Karpas-422 (cell line): ENCODE results near the gene ZNFX1. TPM values are rescaled to one million over a fixed set of nuclear protein-coding genes. Genes with fewer than 3 reads are reported as not detected.

Experiments used
- DNase-seq: peaks from one replicate; pipeline ENCODE4 v3.0.0-alpha.2; 2015
- H2AFZ ChIP-seq: fragments of 200-600 bp; sonication (generic); 2 replicates; pipeline ENCODE4 v1.6.1; 2014; ENCODE audit warnings: antibody characterized with exemption, low read length, mixed read lengths
- H3K27ac ChIP-seq: fragments of 200-600 bp; sonication (generic); 2 replicates; pipeline ENCODE4 v1.5.1; 2014; ENCODE audit warnings: mild to moderate bottlenecking, low read length, moderate library complexity
- H3K27me3 ChIP-seq: fragments of 200-600 bp; sonication (generic); 2 replicates; pipeline ENCODE4 v1.6.1; 2014; ENCODE audit warnings: low read length, mixed read lengths
- H3K36me3 ChIP-seq: fragments of 200-600 bp; sonication (generic); 2 replicates; pipeline ENCODE4 v1.6.1; 2014; ENCODE audit warnings: low read length, mixed read lengths; ENCODE audit not compliant: insufficient read depth
- H3K4me1 ChIP-seq: fragments of 200-600 bp; sonication (generic); 2 replicates; pipeline ENCODE4 v1.6.1; 2014; ENCODE audit warnings: mild to moderate bottlenecking, low read length, mixed read lengths
- H3K4me2 ChIP-seq: fragments of 200-600 bp; sonication (generic); 2 replicates; pipeline ENCODE4 v1.6.1; 2014; ENCODE audit warnings: low read length, low read depth, mild to moderate bottlenecking; ENCODE audit not compliant: poor library complexity, severe bottlenecking
- H3K4me3 ChIP-seq: fragments of 200-600 bp; sonication (generic); 2 replicates; pipeline ENCODE4 v1.5.1; 2014; ENCODE audit warnings: mild to moderate bottlenecking, antibody characterized with exemption, low read length, mixed read lengths
- H3K79me2 ChIP-seq: fragments of 200-600 bp; sonication (generic); 2 replicates; pipeline ENCODE4 v1.6.1; 2014; ENCODE audit warnings: mild to moderate bottlenecking, low read length, mixed read lengths
- H3K9ac ChIP-seq: fragments of 200-600 bp; sonication (generic); 2 replicates; pipeline ENCODE4 v1.6.0; 2014; ENCODE audit warnings: low read length
- H3K9me2 ChIP-seq: fragments of 200-600 bp; sonication (generic), shearing (Covaris generic); replicated peaks from 2 replicates; pipeline ENCODE4 v1.6.0; 2014; ENCODE audit warnings: mild to moderate bottlenecking, low read length, moderate library complexity; ENCODE audit not compliant: insufficient read depth
- H3K9me3 ChIP-seq: fragments of 300-700, 200-600 bp; sonication (generic); 2 replicates; pipeline ENCODE4 v1.6.1; 2014; ENCODE audit warnings: low read length, mixed read lengths
- H4K20me1 ChIP-seq: fragments of 200-600 bp; sonication (generic); 2 replicates; pipeline ENCODE4 v1.6.1; 2014; ENCODE audit warnings: mild to moderate bottlenecking, antibody characterized with exemption, low read length, low read depth; ENCODE audit not compliant: insufficient read depth
- total RNA-seq: library from RNA; depleted of rRNA; stranded (reverse); fragments of >200 nt; shearing (Covaris generic); gene quantifications from 2 replicates; pipeline ENCODE4 v1.2.3, GENCODE V29; 2014; ENCODE audit warnings: low replicate concordance

Gene ZNFX1
- total RNA-seq, 1 experiment from 2014 or later, result 21.7 TPM

DNA sequence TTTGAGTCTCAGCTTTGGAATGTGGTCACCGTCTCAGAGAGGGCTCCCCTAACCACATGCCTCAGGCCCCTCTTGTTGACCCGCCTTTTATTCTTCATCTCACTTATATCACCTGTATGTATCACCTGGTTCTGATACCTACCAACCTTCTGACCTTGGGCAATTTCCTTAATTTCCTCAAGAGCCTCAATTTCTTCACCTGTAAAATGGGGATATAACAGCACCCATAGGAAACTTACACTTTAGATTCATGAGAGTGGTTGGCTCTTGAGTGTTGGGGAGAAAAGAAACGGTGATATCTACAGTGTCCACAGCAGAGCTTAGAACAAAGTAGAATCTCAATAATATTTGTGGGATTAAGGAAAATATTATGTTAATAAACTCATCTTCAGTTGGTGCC is 62.6 kb downstream of the ZNFX1 start:
- Histone ChIP-seq H3K27me3 (no peaks in the 10 kb centered on the region), H3K4me2 (no peak overlapping the region), H4K20me1 (0 out of 2 replicates have a peak, but pooled peaks cover 5% of the 10 kb centered on the region), H3K36me3 (no peaks in the 10 kb centered on the region), H3K27ac (no peak overlapping the region), H3K9ac (no peak overlapping the region), H3K79me2 (peaks cover 10% of the 10 kb centered on the region), H3K4me3 (no peak overlapping the region), H3K9me3 (no peaks in the 10 kb centered on the region), H3K9me2 (no peaks in the 10 kb centered on the region), H2AFZ (no peak overlapping the region), H3K4me1 (peaks cover 15% of the 10 kb centered on the region)
- peak; percentile 31 for DNase-seq

DNA sequence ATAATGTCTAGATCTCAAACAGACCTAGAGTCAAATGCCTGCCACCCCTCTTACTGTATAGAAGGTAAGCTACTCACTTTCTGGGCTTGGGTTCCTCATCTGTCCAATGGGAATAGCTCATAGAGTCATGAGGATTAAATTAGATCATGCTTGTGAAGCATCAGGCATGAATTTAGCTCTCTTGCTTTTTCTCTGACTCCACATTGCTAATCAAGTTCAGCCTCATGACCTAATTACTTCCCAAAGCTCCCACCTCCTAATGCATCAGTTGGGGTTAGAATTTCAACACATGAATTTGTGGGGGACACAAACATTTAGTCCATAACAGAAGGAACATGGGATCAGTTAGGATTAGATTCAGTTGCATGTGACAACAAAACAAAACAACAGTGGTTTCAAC is 63.3 kb downstream of the ZNFX1 start:
- Histone ChIP-seq H3K4me1 (peaks cover 13% of the 10 kb centered on the region), H3K27ac (no peak overlapping the region), H3K9me3 (no peaks in the 10 kb centered on the region), H3K4me3 (no peak overlapping the region), H2AFZ (no peak overlapping the region), H3K4me2 (no peak overlapping the region), H3K9ac (no peak overlapping the region), H3K9me2 (no peaks in the 10 kb centered on the region), H3K36me3 (no peaks in the 10 kb centered on the region), H3K27me3 (no peaks in the 10 kb centered on the region), H3K79me2 (peaks cover 3% of the 10 kb centered on the region), H4K20me1 (no peaks in the 10 kb centered on the region)
- DNase-seq, result no peak

GRCh38 chr20:49210757-49211110 is 67.1 kb downstream of the ZNFX1 start:
- peaks cover 4% of the 10 kb centered on the region for H3K4me1 ChIP-seq
- no peak overlapping the region for H3K9ac ChIP-seq
- H4K20me1 ChIP-seq, result no peaks in the 10 kb centered on the region
- H3K36me3 ChIP-seq, result no peaks in the 10 kb centered on the region
- H3K4me3 ChIP-seq, result no peak overlapping the region
- H3K27me3 ChIP-seq, result no peaks in the 10 kb centered on the region
- no peak overlapping the region for H3K27ac ChIP-seq
- no peaks in the 10 kb centered on the region for H3K9me2 ChIP-seq
- no peaks in the 10 kb centered on the region for H3K79me2 ChIP-seq
- DNase-seq, result peak; percentile 15
- H3K4me2 ChIP-seq, result no peak overlapping the region
- no peaks in the 10 kb centered on the region for H3K9me3 ChIP-seq
- no peak overlapping the region for H2AFZ ChIP-seq

DNA sequence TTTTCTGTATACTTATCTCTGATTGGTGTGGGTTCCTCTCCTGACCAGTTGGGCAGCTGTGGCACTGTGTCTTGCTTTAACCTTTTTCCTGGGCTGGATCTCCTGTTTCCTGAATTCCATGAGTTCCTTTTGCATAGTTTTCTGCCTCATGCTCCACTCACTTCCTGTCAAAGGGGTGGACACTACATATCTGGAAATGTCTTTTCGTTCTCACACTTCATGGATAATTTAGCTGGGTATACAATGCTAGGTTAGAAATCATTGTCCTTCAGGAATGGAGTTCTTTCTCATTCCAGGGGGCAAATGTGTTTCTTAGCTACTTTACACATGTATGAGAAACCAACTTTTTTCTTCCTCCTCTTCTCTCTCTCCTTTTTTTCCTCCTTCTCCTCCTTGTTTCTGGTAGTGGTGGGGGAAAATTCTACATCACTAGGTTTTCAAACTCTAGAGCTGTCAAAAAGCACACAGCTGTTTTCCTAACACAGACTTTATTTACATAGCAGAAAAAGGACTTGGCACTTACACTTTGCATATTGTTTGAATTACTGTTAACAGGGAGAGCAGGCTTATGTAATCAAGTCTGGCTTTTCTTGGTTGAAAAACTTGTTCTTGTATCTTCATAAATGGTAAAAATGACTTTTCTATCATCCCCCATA is 67.6 kb downstream of the ZNFX1 start:
- H3K9ac ChIP-seq, result no peak overlapping the region
- no peaks in the 10 kb centered on the region for H3K9me3 ChIP-seq
- no peak overlapping the region for H2AFZ ChIP-seq
- H3K27ac ChIP-seq, result no peak overlapping the region
- peak; percentile 36 for DNase-seq
- H3K4me1 ChIP-seq, result peaks cover 4% of the 10 kb centered on the region
- H3K9me2 ChIP-seq, result no peaks in the 10 kb centered on the region
- no peaks in the 10 kb centered on the region for H3K27me3 ChIP-seq
- H3K79me2 ChIP-seq, result no peaks in the 10 kb centered on the region
- no peak overlapping the region for H3K4me3 ChIP-seq
- no peaks in the 10 kb centered on the region for H4K20me1 ChIP-seq
- H3K36me3 ChIP-seq, result no peaks in the 10 kb centered on the region
- no peak overlapping the region for H3K4me2 ChIP-seq

DNA sequence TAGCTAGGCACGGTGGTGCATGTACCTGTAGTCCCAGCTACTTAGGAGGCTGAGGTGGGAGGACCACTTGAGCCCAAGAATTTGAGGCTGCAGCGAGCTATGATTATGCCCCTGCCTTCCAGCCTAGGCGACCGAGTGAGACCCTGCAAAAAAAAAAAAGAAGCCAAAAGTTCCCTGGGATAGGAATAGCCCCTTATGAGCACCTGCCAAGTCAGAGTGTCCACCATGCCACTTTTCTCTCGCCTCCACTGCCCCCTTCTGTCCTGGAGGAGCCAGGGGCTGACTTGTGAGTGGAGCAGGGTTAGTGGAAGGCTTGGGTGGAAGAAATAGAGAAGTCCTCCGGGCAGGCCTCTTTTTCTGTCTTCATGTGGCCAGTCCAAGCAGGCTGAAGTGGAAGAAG is 70.8 kb downstream of the ZNFX1 start:
- Histone ChIP-seq H3K4me2 (no peak overlapping the region), H3K36me3 (no peaks in the 10 kb centered on the region), H4K20me1 (no peaks in the 10 kb centered on the region), H3K9ac (no peak overlapping the region), H3K79me2 (no peaks in the 10 kb centered on the region), H3K9me2 (no peaks in the 10 kb centered on the region), H2AFZ (no peak overlapping the region), H3K4me1 (peaks cover 4% of the 10 kb centered on the region), H3K27ac (no peak overlapping the region), H3K4me3 (no peak overlapping the region), H3K27me3 (no peaks in the 10 kb centered on the region), H3K9me3 (no peaks in the 10 kb centered on the region)
- peak; percentile 67 for DNase-seq

- H3K9ac ChIP-seq, result no peak overlapping the region
- no peaks in the 10 kb centered on the region for H3K27me3 ChIP-seq
- no peak for DNase-seq
- H4K20me1 ChIP-seq, result no peaks in the 10 kb centered on the region
- H2AFZ ChIP-seq, result no peak overlapping the region
- no peaks in the 10 kb centered on the region for H3K9me3 ChIP-seq
- H3K9me2 ChIP-seq, result no peaks in the 10 kb centered on the region
- H3K36me3 ChIP-seq, result no peaks in the 10 kb centered on the region
- no peak overlapping the region for H3K4me2 ChIP-seq
- H3K4me1 ChIP-seq, result no peaks in the 10 kb centered on the region
- H3K27ac ChIP-seq, result no peak overlapping the region
- no peaks in the 10 kb centered on the region for H3K79me2 ChIP-seq
- no peak overlapping the region for H3K4me3 ChIP-seq
Measured at GRCh38 chr20:49203746-49204145, 74.1 kb downstream of the ZNFX1 start.

GRCh38 chr20:49203011-49203410 is 74.8 kb downstream of the ZNFX1 start:
- H3K9me3 ChIP-seq, result no peaks in the 10 kb centered on the region
- H3K4me1 ChIP-seq, result no peaks in the 10 kb centered on the region
- H3K36me3 ChIP-seq, result no peaks in the 10 kb centered on the region
- H4K20me1 ChIP-seq, result no peaks in the 10 kb centered on the region
- no peaks in the 10 kb centered on the region for H3K79me2 ChIP-seq
- H3K4me2 ChIP-seq, result no peak overlapping the region
- no peaks in the 10 kb centered on the region for H3K27me3 ChIP-seq
- H2AFZ ChIP-seq, result no peak overlapping the region
- H3K9ac ChIP-seq, result no peak overlapping the region
- no peak overlapping the region for H3K27ac ChIP-seq
- no peaks in the 10 kb centered on the region for H3K9me2 ChIP-seq
- no peak overlapping the region for H3K4me3 ChIP-seq
- DNase-seq, result no peak

DNA sequence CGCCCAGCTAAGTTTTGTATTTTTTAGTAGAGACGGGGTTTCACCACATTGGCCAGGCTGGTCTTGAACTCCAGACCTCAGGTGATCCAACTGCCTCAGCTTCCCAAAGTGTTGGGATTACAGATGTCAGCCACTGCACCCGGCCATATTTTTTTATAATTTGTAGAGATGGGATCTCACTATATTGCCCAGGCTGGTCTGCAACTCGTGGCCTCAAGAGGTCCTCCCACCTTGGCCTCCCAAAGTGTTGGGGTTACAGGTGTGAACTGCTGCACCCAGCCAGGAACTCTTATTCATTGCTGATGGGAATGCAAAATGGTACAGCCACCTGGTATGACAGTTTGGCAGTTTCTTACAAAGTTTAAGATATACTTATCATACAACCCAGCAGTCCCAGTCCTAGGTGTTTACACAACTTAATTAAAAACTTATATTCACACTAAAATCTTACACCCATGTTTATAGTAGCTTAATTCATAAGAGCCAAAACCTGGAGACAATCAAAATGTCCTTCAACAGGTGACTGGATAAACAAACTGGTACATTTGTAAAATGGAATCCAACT is 78.0 kb downstream of the ZNFX1 start:
- Histone ChIP-seq H3K4me2 (no peak overlapping the region), H3K79me2 (no peaks in the 10 kb centered on the region), H4K20me1 (no peaks in the 10 kb centered on the region), H3K9me3 (no peaks in the 10 kb centered on the region), H3K4me3 (no peak overlapping the region), H3K4me1 (no peaks in the 10 kb centered on the region), H3K36me3 (no peaks in the 10 kb centered on the region), H3K27me3 (no peaks in the 10 kb centered on the region), H3K9me2 (no peaks in the 10 kb centered on the region), H2AFZ (no peak overlapping the region), H3K27ac (no peak overlapping the region), H3K9ac (no peak overlapping the region)
- DNase-seq, result no peak
